ENCODE measurements around the gene AHSP.

- no peak for TF ChIP-seq CTCF (IDR thresholded peaks at IDR 0.05)
- TF ChIP-seq POLR2A (IDR thresholded peaks at IDR 0.05): no peak
Measured at GRCh38 chr16:31493506-31494125, 34.1 kb upstream of the AHSP start.

All from testis (tissue), 2 donors.